HepG2 (cell line): ENCODE measurements around the gene CREG2. TPM values are rescaled to one million over a fixed set of nuclear protein-coding genes. Genes with fewer than 3 reads are reported as not detected.

ENCODE experiments used
- CHD4 ChIP-seq: fragments of 200-600 bp; sonication (generic); IDR thresholded peaks from 2 replicates; pipeline ENCODE4 v1.7.0; 2017; ENCODE audit warnings: mild to moderate bottlenecking, low read length, borderline replicate concordance
- ELF1 ChIP-seq: sonication (generic); formaldehyde crosslinking; IDR thresholded peaks from 2 replicates; pipeline ENCODE4 v1.4.0; 2020; ENCODE audit warnings: missing genetic modification reagents
- HMG20B ChIP-seq: conservative IDR thresholded peaks from 2 replicates; pipeline ENCODE4 v1.6.1; 2016; ENCODE audit warnings: missing genetic modification reagents, missing compliant biosample characterization
- ISX ChIP-seq: sonication (generic); formaldehyde crosslinking; conservative IDR thresholded peaks from 2 replicates; pipeline ENCODE4 v1.5.0; 2020; ENCODE audit warnings: missing genetic modification reagents
- JDP2 ChIP-seq: sonication (generic); formaldehyde crosslinking; IDR thresholded peaks from 2 replicates; pipeline ENCODE4 v1.8.1; 2022; ENCODE audit warnings: missing genetic modification reagents, borderline replicate concordance
- KAT2B ChIP-seq: fragments of 150-350 bp; IDR thresholded peaks from 2 replicates; pipeline ENCODE4 v1.6.1; 2014; ENCODE audit warnings: low read depth, low read length, borderline replicate concordance
- NCOR1 ChIP-seq: fragments of 200-600 bp; sonication (generic); IDR thresholded peaks from 2 replicates; pipeline ENCODE4 v1.7.0; 2017; ENCODE audit warnings: antibody characterized with exemption, low read length, borderline replicate concordance
- NR2F1 ChIP-seq, 2 experiments: fragments of 450-650 bp in 1 of 2; formaldehyde crosslinking in 1 of 2; IDR thresholded peaks; 2 replicates each; pipeline versions ENCODE4 v1.5.0 to v1.6.1; 2016 to 2020; ENCODE audit warnings: mild to moderate bottlenecking in 1 of 2, missing compliant biosample characterization in 1 of 2, missing genetic modification reagents in 1 of 2, moderate library complexity in 1 of 2
- PAWR ChIP-seq: sonication (generic); formaldehyde crosslinking; IDR thresholded peaks from 2 replicates; pipeline ENCODE4 v1.4.0; 2020; ENCODE audit warnings: missing genetic modification reagents, mild to moderate bottlenecking, borderline replicate concordance
- PITX1 ChIP-seq: sonication (generic); formaldehyde crosslinking; IDR thresholded peaks from 2 replicates; pipeline ENCODE4 v1.5.1; 2020; ENCODE audit warnings: mild to moderate bottlenecking, missing genetic modification reagents
- SALL2 ChIP-seq: sonication (generic); formaldehyde crosslinking; IDR thresholded peaks from 2 replicates; pipeline ENCODE4 v1.8.1; 2023; ENCODE audit warnings: mild to moderate bottlenecking, missing genetic modification reagents, inconsistent platforms
- SP140L ChIP-seq: sonication (generic); formaldehyde crosslinking; IDR thresholded peaks from 2 replicates; pipeline ENCODE4 v1.4.0; 2020; ENCODE audit warnings: missing genetic modification reagents, borderline replicate concordance
- ZFP37 ChIP-seq: sonication (generic); formaldehyde crosslinking; IDR thresholded peaks from 2 replicates; pipeline ENCODE4 v1.4.0; 2020; ENCODE audit warnings: missing genetic modification reagents, borderline replicate concordance
- ZFP41 ChIP-seq: sonication (generic); formaldehyde crosslinking; IDR thresholded peaks from 2 replicates; pipeline ENCODE4 v1.4.0; 2020; ENCODE audit warnings: mild to moderate bottlenecking, missing genetic modification reagents, borderline replicate concordance
- ZFP82 ChIP-seq: sonication (generic); formaldehyde crosslinking; IDR thresholded peaks from 2 replicates; pipeline ENCODE4 v1.5.1; 2020; ENCODE audit warnings: mild to moderate bottlenecking, missing genetic modification reagents, borderline replicate concordance
- ZNF232 ChIP-seq: sonication (generic); formaldehyde crosslinking; IDR thresholded peaks from 2 replicates; pipeline ENCODE4 v1.4.0; 2020; ENCODE audit warnings: missing genetic modification reagents, borderline replicate concordance
- ZNF737 ChIP-seq: sonication (generic); formaldehyde crosslinking; IDR thresholded peaks from 2 replicates; pipeline ENCODE4 v1.5.0; 2020; ENCODE audit warnings: missing genetic modification reagents, mild to moderate bottlenecking, borderline replicate concordance
- ZNF879 ChIP-seq: sonication (generic); formaldehyde crosslinking; IDR thresholded peaks from 2 replicates; pipeline ENCODE4 v1.8.1; 2023; ENCODE audit warnings: missing genetic modification reagents
- polyA plus RNA-seq, 8 experiments: library from polyadenylated mRNA; depleted of rRNA in 3 of 8; stranded (reverse) in 7 of 8; unstranded in 1 of 8; fragments of >200 nt; fragmentation: Illumina TruSeq in 4 of 8; extraction: Trizol in 4 of 8; gene quantifications; 2 replicates each; pipeline versions ENCODE4 v1.2.1 to v1.2.3, GENCODE V29; 2011 to 2016; ENCODE audit warnings: low read depth in 4 of 8, missing spikeins in 1 of 8, mixed read lengths in 1 of 8; ENCODE audit not compliant: insufficient read depth in 1 of 8
- total RNA-seq, 5 experiments: library from RNA; depleted of rRNA; stranded (reverse); fragments of >200 nt; fragmentation: Illumina TruSeq; extraction: Trizol; gene quantifications; 2 replicates each; pipeline ENCODE4 v1.2.3, GENCODE V29; 2016; ENCODE audit warnings: low read depth in 1 of 5
- TF ChIP-seq, protein P1 (sequence below): sonication (generic); formaldehyde crosslinking; IDR thresholded peaks from 2 replicates; pipeline ENCODE4 v1.4.0; 2020; ENCODE audit warnings: missing genetic modification reagents
- TF ChIP-seq, protein P2 (sequence below): IDR thresholded peaks from 2 replicates; pipeline ENCODE4 v1.6.1; 2016

CREG2 gene
- total and polyA plus RNA-seq, 2 of the 13 experiments (the other 11 are each of a cell fraction or from before 2014, with no cell fraction given), result 0.18 to 0.26 TPM

DNA sequence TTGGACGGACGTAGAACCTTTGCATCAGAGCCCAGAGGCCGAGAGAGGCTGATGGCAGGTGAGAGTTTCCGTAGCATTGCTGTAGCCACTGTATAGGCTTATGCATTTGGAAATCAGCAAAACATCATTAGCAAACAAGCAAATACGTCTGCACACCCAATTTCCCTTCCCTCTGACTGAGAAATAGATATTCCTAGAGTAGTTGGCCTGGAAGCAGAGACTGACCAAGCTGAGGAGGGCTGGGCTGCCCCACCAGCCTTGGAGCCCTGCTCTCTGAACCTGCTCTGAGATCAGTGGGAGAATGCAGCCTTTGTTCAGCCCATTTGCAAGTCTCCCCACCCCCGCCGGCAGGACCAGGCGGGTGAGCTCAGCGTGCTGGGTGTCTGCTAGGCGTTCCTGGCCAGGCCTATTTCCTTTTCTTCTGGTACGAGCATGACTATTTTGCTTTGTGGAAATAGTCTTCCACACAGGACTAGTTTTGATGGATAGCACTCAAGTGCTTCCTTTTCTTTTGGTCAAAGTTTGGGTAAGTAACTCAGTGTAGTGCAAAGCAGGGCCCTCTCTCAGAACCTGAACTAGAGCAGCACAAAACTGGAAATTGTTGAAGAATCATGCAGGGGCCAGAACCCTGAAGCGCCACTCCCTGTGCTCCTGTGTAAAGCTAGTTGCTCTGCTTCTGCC is 56.9 kb downstream of the CREG2 start (continued):
- TF ChIP-seq, protein P1, sequence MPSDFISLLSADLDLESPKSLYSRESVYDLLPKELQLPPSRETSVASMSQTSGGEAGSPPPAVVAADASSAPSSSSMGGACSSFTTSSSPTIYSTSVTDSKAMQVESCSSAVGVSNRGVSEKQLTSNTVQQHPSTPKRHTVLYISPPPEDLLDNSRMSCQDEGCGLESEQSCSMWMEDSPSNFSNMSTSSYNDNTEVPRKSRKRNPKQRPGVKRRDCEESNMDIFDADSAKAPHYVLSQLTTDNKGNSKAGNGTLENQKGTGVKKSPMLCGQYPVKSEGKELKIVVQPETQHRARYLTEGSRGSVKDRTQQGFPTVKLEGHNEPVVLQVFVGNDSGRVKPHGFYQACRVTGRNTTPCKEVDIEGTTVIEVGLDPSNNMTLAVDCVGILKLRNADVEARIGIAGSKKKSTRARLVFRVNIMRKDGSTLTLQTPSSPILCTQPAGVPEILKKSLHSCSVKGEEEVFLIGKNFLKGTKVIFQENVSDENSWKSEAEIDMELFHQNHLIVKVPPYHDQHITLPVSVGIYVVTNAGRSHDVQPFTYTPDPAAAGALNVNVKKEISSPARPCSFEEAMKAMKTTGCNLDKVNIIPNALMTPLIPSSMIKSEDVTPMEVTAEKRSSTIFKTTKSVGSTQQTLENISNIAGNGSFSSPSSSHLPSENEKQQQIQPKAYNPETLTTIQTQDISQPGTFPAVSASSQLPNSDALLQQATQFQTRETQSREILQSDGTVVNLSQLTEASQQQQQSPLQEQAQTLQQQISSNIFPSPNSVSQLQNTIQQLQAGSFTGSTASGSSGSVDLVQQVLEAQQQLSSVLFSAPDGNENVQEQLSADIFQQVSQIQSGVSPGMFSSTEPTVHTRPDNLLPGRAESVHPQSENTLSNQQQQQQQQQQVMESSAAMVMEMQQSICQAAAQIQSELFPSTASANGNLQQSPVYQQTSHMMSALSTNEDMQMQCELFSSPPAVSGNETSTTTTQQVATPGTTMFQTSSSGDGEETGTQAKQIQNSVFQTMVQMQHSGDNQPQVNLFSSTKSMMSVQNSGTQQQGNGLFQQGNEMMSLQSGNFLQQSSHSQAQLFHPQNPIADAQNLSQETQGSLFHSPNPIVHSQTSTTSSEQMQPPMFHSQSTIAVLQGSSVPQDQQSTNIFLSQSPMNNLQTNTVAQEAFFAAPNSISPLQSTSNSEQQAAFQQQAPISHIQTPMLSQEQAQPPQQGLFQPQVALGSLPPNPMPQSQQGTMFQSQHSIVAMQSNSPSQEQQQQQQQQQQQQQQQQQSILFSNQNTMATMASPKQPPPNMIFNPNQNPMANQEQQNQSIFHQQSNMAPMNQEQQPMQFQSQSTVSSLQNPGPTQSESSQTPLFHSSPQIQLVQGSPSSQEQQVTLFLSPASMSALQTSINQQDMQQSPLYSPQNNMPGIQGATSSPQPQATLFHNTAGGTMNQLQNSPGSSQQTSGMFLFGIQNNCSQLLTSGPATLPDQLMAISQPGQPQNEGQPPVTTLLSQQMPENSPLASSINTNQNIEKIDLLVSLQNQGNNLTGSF (CRISPR knock-in tag), result no peak
- TF ChIP-seq, protein P2, sequence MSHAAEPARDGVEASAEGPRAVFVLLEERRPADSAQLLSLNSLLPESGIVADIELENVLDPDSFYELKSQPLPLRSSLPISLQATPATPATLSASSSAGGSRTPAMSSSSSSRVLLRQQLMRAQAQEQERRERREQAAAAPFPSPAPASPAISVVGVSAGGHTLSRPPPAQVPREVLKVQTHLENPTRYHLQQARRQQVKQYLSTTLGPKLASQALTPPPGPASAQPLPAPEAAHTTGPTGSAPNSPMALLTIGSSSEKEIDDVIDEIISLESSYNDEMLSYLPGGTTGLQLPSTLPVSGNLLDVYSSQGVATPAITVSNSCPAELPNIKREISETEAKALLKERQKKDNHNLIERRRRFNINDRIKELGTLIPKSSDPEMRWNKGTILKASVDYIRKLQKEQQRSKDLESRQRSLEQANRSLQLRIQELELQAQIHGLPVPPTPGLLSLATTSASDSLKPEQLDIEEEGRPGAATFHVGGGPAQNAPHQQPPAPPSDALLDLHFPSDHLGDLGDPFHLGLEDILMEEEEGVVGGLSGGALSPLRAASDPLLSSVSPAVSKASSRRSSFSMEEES (CRISPR knock-in tag), result peak; percentile 42; the same call in 1 of the 2 replicates
- TF ChIP-seq SP140L (CRISPR knock-in tag) (no peak), ZFP41 (CRISPR knock-in tag) (no peak), ZFP82 (no peak), ZNF232 (CRISPR knock-in tag) (peak; percentile 65; the same call in 1 of the 2 replicates), ELF1 (CRISPR knock-in tag) (no peak), ISX (CRISPR knock-in tag) (no peak), JDP2 (CRISPR knock-in tag) (no peak), PITX1 (CRISPR knock-in tag) (no peak; the same call in 1 of the 2 replicates), CHD4 (peak; percentile 17; the same call in 1 of the 2 replicates), PAWR (no peak), NR2F1 (CRISPR knock-in tag; IDR thresholded peaks at IDR 0.05) (no peak), SALL2 (CRISPR knock-in tag) (no peak), ZNF737 (CRISPR knock-in tag) (no peak), HMG20B (CRISPR knock-in tag) (no peak), NCOR1 (peak; percentile 50; the same call in 1 of the 2 replicates), ZNF879 (CRISPR knock-in tag) (no peak), ZFP37 (CRISPR knock-in tag) (no peak), KAT2B (no peak)
